Activated CD8-positive, alpha-beta memory T cell treated with anti-CD3 and anti-CD28 coated beads for 24 hours (primary cell): ENCODE measurements around the gene KATNAL1.
"Not testable (repeated sequence)": the region's sequence is repeated elsewhere in the genome, so short reads cannot be mapped to it uniquely, and the experiment has no call there.

Source experiments
- DNase-seq: peaks from one replicate; pipeline ENCODE4 v3.0.0-alpha.2; 2020

Gene KATNAL1

DNA sequence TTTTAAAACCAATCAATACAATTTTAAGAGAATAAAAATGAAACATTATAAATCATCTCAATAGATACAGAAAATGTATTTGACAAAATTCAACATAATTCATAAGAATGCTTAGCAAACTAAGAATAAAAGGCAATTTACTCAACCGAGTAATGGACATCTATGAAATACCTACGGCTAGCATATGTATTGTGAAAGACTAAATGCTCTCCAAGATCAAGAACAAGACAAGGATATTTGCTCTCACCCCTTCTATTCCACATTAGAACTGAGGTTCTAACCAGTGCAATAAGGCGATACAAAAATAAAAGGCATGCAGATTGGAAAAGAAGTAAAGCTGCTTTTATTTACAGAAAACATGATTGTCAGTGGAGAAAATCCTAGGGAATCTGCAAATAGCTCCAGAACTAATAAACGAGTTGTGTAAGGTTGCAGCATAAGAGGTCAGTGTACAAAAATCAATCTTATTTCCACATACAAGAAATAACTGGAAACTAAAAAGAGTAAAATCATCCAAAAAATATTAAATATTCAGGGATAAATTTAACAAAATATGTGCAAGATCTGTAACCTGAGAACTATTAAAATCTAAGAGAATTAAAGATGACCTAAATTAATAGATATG is 16.4 kb downstream of the KATNAL1 start:
- no peak for DNase-seq

DNA sequence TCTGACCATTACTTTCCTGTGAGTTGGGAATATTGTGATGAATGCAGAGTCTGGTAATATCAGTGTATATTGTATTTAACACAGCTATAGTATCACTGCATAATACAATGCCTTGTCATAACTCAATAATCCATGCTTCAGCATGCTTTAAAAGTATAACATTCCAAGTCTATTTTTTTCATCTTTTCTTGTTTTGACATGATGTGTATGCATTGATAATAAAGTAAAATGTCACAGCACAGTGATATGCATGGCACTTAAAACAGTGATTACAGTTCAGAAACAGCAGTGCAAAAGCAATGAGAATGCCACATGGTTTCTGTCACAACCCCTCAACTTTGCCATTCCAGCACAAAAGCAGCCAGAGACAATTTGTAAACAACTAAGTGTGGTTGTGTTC is 17.8 kb downstream of the KATNAL1 start:
- DNase-seq, result no peak

DNA sequence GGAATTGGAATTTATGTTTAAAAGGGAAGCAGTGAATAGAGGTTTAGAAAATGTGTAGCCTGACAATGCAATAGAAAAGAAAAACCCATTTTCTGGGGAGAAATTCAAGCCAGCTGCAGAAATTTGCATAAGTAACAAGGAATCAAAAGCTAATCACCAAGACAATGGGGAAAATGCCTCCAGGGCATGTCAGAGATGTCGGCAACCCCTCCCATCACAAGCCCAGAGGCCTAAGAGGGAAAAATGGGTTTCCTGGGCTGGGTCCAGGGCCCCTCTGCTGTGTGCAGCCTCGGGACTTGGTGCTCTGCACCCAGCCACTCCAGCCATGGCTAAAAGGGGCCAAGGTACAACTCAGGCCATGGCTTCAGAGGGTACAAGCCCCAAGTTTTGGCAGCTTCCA is 21.3 kb downstream of the KATNAL1 start:
- DNase-seq, result not testable (repeated sequence)

DNA sequence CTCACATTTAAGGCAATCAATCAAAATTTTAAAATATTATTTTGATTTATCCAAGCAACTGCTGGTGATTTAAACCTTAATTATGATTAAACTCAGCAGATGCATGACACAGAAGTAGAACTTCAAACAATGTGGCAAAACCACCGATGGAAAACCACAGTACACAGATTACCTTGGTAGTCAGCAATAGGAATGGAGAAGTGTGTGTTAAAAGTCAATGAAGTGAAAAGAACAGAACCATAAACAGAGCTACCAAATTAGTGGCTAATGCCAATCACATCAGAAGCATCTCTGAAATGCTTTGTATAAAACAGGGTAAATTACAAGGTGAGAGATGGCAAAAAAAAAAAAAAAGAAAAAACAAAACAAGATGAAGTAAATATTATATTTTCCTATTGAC is 31.2 kb downstream of the KATNAL1 start:
- DNase-seq, result no peak

DNA sequence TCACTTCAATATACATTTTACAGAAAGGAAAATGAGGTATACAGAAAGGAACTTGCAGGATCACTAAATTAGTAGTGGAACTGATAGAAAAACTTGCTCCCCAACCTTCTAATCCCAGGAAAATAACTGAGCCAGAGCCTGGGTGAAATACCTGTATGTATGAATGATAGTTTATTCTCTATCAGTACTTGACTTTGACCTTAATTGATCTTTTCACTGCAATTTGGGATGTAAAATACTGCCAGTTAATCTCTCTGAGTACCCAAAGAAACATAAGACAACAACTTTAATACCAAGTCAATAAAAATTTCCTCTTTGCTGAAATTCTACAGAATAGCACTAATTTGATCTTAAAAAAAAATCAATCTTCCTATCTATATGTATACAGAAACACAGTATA is 33.3 kb downstream of the KATNAL1 start:
- no peak for DNase-seq

DNA sequence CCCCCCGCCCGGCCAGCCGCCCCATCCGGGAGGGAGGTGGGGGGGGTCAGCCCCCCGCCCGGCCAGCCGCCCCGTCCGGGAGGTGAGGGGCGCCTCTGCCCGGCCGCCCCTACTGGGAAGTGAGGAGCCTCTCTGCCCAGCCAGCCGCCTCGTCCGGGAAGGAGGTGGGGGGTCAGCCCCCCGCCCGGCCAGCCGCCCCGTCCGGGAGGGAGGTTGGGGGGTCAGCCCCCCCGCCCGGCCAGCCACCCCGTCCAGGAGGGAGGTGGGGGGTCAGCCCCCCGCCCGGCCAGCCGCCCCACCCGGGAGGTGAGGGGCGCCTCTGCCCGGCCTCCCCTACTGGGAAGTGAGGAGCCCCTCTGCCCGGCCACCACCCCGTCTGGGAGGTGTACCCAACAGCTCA is 37.3 kb downstream of the KATNAL1 start:
- not testable (repeated sequence) for DNase-seq

DNA sequence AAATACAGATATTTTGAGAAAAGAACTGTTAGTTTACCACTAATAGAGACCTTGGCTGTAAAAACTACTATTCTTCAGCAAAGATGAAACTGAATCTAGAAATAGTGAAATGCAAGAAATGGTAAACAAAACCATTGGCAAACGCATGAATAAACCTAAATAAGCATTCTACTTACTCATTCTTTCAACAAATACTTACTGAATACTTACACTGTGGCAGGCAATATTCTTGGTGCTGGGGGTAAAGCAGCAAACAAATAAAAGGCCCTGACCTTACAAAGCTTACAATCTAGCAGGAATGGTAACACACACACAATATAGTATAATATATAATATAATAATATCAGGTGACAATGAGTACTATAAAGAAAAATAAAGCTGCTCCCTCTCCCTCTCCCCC is 38.7 kb downstream of the KATNAL1 start:
- DNase-seq, result no peak

DNA sequence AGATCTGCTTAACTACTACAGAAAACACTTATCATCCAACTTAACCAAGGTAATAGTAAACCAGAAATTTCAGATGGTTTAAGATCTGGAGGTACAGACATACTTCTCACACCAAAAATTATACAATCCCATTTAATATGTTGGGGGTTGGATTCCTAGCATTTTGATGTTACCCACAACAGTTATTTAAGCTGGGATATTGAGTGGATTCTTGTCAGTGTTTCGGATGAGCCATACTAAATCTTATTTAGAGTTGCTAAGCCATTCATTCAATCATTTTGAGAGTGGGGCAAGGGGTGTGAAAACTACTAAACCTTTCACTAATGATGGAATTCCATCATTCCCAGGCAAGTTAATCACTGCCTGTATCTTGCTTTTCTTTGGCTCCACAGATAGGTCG is 40.6 kb downstream of the KATNAL1 start:
- no peak for DNase-seq

DNA sequence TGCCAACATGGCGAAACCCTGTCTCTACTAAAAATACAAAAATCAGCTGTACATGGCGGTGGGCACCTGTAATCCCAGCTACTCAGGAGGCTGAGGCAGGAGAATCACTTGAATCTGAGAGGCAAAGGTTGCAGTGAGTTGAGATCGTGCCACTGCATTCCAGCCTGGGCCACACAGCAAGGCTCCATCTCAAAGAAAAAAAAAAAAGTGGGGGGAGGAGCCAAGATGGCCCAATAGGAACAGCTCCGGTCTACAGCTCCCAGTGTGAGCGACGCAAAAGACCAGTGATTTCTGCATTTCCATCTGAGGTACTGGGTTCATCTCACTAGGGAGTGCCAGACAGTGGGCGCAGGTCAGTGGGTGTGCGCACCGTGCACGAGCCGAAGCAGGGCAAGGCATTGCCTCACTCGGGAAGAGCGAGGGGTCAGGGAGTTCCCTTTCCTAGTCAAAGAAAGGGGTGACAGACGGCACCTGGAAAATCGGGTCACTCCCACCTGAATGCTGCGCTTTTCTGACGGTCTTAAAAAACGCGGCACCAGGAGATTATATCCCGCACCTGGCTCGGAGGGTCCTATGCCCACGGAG is 48.1 kb downstream of the KATNAL1 start:
- DNase-seq, result not testable (repeated sequence)

DNA sequence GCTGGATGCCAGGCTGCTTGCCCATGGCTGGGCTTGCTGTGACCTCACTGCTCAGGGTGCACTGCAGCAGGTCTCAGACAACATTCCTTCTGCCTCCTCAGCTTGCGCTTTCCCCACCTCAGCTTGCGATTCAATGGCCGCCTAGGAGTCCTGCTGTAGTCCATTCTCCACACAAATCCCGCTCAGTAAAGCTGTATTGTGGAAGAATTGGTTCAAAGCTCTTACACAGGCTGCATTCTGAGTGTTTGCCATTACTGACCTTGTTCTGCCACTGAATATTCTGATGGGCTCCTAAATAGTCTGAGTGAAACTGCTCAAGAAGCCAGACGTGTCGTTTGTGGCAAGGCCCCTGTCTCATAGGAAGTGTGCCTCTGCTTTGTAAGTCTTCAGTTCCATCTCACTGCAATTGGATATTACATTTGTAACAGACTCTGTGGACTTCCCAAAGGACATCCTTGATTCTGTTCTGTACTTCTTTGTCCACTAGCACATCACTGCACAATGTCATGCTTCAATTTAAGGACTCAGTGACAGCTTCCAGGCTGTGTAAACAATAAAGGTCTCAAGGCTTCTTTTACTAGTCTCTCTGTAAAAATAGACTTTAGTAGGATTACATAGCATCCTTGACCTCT is 49.8 kb downstream of the KATNAL1 start:
- no peak for DNase-seq

DNA sequence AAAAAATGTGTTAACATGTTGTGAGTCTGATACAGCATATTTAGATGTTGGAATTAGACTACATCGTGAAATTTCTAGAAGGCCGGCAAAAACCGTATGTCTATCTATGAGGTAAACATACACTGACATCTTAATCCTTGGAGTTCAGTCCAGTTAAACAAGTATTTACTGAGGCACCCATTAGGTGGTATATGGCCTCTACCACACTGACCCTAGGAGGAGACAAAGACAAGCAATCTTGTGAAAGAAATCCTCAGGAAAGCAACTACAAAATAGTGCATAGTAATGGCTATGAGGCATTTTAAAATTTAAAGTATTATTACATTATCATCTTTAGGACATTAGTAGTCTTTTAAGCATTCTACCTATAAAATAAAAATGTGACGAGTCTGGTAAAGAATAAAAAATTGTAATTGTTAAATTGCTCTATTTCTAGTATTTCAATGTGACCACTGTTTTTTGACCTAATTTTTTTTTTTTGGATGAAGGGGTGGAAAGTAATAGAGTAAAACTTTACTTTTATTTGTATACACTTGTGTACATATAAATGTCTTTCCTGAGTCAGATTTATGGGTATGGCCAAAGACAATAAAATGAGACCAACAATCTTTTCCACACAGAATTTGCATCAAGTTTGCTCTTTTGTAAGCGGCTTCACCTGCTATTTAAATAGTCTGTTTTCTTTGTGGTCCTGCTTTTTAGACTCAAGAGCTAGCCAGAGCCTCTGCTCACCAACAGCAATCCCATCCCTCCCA is 50.5 kb downstream of the KATNAL1 start:
- no peak for DNase-seq

DNA sequence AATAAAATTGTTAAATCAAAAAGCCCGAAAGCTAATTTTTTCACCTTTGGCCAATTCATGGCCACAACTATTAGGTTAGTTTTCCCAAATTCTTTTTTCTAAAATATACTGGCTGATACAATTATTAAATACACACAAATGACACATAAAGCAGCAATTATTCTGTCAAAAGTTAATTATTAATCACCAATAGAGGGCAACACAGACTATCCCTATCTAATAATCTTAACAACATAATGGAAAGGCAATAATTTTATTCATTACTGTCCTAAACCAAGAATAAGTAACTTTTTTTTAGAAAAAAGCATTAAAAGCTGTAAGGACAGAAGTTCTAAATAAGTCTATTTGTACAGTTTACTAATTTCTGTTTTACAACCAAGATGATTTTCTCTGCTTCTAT is 51.7 kb downstream of the KATNAL1 start:
- DNase-seq, result no peak

DNA sequence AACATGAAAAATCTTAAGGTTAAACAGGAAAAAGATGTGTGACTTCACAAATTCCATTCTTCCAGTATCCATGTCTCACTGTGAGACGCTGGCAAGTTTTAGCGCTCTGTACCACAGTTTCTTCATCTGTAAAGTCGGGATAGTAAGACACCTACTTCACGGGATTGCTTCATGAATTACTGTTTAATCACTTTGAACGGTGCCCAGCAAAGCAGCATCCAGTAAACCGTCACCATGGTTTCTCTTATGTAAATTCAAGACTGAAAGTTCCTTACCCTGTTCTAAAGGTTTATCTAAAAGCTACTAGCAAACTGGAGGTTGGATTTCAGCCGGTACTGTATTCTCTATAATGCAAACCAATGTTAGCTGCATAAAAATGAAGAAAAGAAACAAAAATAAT is 53.5 kb downstream of the KATNAL1 start:
- no peak for DNase-seq

DNA sequence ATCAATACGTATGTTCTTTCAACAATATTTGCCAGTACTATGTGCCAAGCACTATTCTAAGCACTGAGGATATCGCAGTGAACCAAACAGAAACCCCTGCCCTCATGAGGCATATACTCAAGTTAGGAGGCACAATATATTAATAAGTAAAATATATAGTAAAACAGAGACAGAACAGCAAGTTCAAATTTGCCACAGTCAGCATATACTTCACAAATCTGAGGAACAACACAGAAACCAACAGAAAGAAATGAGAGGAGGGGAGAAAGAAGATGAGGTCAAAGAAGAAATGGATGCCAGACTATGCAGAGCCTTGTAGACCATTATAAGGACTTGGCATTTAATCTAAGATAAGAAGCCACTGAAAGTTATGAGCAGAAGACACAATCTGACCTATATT is 59.9 kb downstream of the KATNAL1 start:
- no peak for DNase-seq

DNA sequence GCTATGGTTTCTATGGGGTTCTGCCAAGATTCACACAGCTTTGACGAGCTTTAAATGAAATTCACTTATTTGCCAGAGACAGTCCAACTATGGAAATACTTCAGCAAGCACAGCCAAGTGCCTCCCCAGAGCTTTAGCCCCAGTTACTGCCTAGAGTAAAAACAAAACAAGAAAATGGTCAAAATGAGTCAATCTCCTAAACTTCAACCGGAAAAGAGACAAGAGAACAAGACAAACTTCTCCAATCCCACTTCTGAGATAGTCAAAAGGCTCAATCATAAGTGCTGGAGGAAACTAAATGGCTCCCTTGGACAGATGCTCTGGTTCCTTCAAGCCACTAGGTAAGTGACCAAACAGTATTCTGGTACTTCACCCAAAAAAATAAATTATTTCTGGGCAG is 65.8 kb downstream of the KATNAL1 start:
- no peak for DNase-seq

DNA sequence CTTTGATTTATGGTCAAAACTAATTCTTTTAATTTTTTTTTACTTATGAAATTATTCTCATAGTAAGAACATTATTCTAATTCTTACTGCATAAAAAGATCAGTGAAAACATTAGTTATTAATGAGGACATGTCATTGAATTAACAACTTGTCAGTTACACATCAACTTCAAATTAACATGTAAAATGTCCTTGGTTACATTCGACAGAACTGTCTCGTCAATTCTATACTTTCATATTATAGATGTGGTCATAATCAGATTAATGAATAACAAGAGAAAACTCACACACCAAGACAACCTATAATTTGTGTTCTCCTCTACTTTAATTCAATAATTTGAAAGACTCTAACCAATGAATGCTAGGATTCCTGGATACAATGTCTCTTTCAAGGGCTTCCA is 66.7 kb downstream of the KATNAL1 start:
- no peak for DNase-seq

DNA sequence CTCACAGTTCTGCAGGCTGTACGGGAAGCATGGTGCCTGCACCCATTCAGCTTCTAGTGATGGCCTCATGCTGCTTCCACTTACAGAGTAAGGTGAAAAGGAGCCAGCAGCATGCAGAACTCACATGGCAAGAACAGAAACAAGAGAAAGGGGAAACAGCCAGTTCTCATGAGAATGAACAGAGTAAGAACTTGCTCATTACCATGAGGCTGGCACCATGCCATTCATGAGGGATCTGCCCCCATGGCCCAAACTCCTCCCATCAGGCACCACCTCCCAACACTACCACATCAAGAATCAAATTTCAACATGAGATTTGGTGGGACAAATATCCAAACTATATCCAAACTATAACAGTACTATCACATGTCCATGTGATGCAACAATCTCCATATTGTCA is 72.1 kb downstream of the KATNAL1 start:
- DNase-seq, result no peak

DNA sequence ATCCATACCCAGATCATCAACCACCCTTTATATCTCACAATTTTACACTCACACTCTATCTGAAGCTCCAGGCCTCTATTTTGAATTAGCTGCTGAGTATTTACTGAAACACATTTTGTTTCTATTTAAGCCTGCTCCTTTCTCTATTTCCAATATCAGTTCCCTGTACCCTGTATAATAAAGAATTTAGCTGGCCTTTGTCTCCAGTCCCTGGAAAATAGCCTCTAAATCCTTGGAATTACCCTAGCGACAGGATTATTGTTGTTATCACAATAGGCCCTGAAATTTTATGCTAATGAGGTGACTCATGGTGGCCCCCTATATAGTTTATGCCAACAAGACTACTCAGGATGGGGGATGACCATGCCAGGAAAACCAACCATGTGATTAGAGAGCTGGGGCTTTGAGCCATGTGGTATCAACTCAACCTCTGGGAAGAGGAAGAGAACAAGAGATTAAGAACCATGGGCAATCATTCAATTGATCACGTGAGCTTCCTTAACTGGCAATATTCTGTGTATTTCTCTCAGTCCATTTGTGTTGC is 72.7 kb downstream of the KATNAL1 start:
- DNase-seq, result no peak

DNA sequence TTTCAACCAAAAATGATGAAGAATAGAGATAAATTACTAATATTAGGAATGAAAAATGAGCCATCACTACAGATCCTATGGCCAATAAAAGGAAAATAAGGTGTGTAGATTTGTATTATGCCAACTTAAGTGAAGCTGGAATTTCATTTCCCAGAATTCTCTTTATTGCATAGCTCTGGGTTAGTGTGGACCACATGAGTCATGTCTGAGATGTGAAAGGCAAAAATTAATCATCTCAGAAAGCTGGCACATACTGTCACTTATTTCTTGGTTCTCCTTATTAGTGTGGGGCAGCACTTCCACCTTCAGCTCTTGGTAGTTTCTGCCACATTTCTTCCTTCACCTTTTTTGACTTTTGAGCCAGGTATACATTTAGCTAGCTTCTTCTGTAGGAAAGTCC is 82.6 kb downstream of the KATNAL1 start:
- DNase-seq, result no peak

DNA sequence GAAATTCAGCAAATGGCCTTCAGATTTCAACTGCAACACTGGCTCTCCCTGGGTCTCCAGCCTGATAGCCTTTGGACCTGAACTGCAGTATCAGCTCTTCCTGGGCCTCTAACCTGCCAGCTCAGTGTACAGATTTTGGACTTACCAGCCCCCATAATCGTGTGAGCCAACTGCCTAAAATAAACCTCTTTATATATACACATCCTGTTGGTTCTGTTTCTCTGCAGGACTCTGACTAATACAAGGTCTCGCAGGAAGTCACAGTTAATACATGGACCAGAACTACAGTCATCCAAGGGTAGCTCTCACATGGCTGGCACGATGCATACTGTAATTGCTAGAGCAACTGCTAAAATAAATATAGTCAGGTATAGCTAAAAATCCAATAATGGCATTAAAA is 85.1 kb downstream of the KATNAL1 start:
- no peak for DNase-seq

DNA sequence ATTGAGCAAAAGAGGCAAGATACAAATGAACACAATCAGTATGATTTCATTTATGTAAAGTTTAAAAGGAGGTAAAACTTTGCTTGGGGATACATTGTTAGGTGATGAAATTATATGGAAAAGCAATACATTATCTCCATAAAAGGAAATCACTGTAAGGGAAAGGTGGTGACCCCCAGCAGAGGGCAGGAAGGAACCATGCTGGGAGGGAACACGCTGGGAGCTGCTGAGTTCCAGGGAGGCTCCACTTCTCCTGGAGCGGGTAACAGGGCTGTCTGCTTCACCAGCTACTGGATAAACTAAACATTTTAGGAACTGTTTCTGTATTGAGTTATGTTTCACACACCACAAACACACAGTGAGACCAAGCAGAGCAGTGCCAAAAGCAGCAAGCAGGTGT is 91.2 kb downstream of the KATNAL1 start:
- no peak for DNase-seq

DNA sequence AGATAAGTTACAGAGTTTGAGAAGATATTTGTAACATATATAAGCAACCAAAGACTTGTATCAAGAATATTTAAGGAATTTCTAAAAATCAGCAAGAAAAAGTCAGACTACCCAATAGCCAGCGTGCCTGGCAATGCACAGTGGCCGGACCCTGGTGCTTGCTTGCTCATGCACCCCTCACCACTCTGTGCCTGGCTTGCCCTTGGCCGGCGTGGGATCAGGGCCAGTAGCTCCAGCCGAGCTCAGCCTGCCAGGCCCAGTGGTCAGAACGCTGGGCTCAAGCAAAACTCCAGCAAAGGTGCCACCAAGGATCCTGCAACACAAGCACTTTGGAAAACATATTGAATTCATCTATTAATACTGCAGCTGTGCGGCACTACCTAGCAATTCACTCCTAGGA is 95.1 kb downstream of the KATNAL1 start:
- no peak for DNase-seq

DNA sequence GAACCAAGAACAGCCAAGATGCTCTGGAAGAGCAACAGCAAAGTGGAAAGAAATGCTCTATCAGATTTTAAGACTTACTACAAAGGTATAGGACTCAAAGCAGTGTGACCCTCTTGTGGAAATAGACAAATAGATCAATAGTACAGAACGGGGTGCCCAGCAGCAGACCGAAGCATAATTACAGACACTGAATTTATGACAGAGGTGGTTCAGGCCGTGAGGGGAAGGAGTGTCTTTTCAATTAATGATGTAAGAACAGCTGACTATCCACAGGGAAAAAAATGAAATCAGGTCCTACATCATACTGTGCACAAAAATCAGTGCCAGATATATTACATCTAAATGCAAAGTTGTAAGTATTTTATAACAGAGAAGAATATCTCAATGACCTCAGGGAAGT is 95.6 kb downstream of the KATNAL1 start:
- no peak for DNase-seq

DNA sequence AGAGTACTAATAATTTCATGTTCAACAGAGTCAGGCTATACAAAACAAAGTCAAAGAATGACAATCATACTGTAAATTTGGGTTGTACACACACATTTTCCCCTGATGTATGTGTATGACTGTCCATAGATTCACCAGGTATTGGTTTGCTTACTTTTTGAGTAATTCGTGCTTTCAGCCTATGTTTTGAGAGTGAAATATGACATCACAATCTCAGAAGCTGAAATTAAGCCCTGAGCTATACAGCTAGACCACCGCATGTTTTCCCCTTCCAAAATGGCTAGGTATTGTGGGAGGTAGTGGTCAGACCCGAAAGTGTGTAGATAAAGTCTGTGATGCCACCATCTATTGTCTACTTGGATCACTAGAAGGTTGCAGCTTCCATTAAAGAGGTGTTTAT is 102.8 kb downstream of the KATNAL1 start:
- no peak for DNase-seq
